ENCODE measurements around the gene REXO1. TPM values are rescaled to one million over a fixed set of nuclear protein-coding genes. Genes with fewer than 3 reads are reported as not detected.

Gene REXO1
- total and polyA plus RNA-seq, 2 experiments from 2014 or later: 20.2 to 90.1 TPM

DNA sequence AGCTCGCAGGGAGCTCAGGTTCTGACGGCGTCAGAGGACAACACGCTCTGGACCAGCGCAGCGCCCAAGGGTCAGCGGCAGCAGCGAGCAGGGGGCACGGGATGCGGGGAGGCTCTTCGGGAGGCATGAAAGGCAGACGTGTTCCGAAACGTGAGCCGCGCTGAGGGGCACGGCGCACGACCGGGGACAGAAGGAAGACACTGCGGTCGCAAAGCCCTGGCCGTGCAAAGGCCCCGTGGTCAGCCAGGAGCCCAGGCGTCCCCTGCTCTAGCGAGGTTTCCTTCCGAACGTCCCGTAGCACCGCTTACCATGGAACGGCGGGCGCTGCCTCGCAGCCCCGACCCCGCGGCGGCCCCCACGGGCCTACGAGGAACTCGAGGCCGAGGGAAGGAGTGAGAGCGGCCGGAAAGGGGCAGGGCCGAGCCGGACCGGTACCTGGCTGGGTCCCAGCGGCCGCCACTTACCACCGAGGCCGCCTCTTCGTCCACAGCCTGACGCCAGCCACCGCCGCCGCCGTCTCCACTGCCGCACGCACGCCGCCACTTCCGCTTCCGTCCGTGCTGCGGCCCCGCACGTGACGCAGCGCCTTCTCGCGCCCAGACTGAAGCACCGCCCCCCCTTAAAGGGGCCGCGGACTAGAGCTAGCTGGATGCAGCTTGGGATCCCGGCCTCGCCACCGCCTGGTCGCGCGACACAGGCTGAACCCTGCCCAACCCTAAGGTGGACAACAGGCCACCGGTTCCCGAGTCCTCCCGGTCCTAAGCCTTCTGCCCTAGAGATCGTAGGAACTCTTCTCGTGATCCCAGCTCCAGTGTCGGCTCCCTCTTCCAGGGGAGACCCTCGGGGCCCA is 27.6 kb upstream of the REXO1 start:
- DNase-seq (ENCODE audit: low spot score) (peak; percentile 97), ATAC-seq (peak; percentile 88)
- Histone ChIP-seq H3K79me2 (replicated peaks; ENCODE audit: insufficient read depth) (peaks cover 31% of the 10 kb centered on the region), H3K27ac (ENCODE audit: low read depth) (no peak overlapping the region), H3K27me3 (ENCODE audit: insufficient read depth) (no peaks in the 10 kb centered on the region), H3K4me1 (ENCODE audit: insufficient read depth) (peaks cover 16% of the 10 kb centered on the region), H4K20me1 (replicated peaks; ENCODE audit: insufficient read depth) (no peaks in the 10 kb centered on the region; the same call in 1 of the 2 replicates), H3K4me3 (peak overlapping the region; percentile 93), H3K36me3 (ENCODE audit: insufficient read depth) (no peaks in the 10 kb centered on the region), H3K9me2 (ENCODE audit: insufficient read depth) (no peaks in the 10 kb centered on the region), H3F3A (replicated peaks; ENCODE audit: low read depth) (peaks cover 9% of the 10 kb centered on the region; the same call in 1 of the 2 replicates), H2AFZ (0 out of 2 replicates have a peak overlapping the region, but pooled peaks have one; percentile 59), H3K4me2 (peak overlapping the region; percentile 99)
- H3K36me3 Mint-ChIP-seq (ENCODE audit: low read depth): peaks cover 4% of the 10 kb centered on the region; the same call in 2 of the 3 replicates
- peak overlapping the region; percentile 98 for H3K4me3 Mint-ChIP-seq
- TF ChIP-seq JUNB (IDR thresholded peaks at IDR 0.05; ENCODE audit: unreplicated experiment) (no peak), ZNF114 (CRISPR knock-in tag; IDR thresholded peaks at IDR 0.05) (no peak), CREB1 (CRISPR knock-in tag; IDR thresholded peaks at IDR 0.05; ENCODE audit: low read depth) (peak; percentile 80), NANOG (IDR thresholded peaks at IDR 0.05; ENCODE audit: borderline replicate concordance) (no peak), REST (IDR thresholded peaks at IDR 0.05; ENCODE audit: unreplicated experiment) (no peak), POLR2AphosphoS5 (IDR thresholded peaks at IDR 0.05; ENCODE audit: low read depth) (peak; percentile 95), EZH2phosphoT487 (IDR thresholded peaks at IDR 0.05; ENCODE audit: unreplicated experiment) (no peak), ETS1 (IDR thresholded peaks at IDR 0.05) (peak; percentile 80)
- TF ChIP-seq, protein P1, sequence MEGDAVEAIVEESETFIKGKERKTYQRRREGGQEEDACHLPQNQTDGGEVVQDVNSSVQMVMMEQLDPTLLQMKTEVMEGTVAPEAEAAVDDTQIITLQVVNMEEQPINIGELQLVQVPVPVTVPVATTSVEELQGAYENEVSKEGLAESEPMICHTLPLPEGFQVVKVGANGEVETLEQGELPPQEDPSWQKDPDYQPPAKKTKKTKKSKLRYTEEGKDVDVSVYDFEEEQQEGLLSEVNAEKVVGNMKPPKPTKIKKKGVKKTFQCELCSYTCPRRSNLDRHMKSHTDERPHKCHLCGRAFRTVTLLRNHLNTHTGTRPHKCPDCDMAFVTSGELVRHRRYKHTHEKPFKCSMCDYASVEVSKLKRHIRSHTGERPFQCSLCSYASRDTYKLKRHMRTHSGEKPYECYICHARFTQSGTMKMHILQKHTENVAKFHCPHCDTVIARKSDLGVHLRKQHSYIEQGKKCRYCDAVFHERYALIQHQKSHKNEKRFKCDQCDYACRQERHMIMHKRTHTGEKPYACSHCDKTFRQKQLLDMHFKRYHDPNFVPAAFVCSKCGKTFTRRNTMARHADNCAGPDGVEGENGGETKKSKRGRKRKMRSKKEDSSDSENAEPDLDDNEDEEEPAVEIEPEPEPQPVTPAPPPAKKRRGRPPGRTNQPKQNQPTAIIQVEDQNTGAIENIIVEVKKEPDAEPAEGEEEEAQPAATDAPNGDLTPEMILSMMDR (conservative IDR thresholded peaks at IDR 0.05; ENCODE audit: low read depth in 2 of 2): 0 out of 4 replicates have a peak, but pooled peaks of 1 of the 2 experiments have one; percentile 46
- TF ChIP-seq, protein P2, sequence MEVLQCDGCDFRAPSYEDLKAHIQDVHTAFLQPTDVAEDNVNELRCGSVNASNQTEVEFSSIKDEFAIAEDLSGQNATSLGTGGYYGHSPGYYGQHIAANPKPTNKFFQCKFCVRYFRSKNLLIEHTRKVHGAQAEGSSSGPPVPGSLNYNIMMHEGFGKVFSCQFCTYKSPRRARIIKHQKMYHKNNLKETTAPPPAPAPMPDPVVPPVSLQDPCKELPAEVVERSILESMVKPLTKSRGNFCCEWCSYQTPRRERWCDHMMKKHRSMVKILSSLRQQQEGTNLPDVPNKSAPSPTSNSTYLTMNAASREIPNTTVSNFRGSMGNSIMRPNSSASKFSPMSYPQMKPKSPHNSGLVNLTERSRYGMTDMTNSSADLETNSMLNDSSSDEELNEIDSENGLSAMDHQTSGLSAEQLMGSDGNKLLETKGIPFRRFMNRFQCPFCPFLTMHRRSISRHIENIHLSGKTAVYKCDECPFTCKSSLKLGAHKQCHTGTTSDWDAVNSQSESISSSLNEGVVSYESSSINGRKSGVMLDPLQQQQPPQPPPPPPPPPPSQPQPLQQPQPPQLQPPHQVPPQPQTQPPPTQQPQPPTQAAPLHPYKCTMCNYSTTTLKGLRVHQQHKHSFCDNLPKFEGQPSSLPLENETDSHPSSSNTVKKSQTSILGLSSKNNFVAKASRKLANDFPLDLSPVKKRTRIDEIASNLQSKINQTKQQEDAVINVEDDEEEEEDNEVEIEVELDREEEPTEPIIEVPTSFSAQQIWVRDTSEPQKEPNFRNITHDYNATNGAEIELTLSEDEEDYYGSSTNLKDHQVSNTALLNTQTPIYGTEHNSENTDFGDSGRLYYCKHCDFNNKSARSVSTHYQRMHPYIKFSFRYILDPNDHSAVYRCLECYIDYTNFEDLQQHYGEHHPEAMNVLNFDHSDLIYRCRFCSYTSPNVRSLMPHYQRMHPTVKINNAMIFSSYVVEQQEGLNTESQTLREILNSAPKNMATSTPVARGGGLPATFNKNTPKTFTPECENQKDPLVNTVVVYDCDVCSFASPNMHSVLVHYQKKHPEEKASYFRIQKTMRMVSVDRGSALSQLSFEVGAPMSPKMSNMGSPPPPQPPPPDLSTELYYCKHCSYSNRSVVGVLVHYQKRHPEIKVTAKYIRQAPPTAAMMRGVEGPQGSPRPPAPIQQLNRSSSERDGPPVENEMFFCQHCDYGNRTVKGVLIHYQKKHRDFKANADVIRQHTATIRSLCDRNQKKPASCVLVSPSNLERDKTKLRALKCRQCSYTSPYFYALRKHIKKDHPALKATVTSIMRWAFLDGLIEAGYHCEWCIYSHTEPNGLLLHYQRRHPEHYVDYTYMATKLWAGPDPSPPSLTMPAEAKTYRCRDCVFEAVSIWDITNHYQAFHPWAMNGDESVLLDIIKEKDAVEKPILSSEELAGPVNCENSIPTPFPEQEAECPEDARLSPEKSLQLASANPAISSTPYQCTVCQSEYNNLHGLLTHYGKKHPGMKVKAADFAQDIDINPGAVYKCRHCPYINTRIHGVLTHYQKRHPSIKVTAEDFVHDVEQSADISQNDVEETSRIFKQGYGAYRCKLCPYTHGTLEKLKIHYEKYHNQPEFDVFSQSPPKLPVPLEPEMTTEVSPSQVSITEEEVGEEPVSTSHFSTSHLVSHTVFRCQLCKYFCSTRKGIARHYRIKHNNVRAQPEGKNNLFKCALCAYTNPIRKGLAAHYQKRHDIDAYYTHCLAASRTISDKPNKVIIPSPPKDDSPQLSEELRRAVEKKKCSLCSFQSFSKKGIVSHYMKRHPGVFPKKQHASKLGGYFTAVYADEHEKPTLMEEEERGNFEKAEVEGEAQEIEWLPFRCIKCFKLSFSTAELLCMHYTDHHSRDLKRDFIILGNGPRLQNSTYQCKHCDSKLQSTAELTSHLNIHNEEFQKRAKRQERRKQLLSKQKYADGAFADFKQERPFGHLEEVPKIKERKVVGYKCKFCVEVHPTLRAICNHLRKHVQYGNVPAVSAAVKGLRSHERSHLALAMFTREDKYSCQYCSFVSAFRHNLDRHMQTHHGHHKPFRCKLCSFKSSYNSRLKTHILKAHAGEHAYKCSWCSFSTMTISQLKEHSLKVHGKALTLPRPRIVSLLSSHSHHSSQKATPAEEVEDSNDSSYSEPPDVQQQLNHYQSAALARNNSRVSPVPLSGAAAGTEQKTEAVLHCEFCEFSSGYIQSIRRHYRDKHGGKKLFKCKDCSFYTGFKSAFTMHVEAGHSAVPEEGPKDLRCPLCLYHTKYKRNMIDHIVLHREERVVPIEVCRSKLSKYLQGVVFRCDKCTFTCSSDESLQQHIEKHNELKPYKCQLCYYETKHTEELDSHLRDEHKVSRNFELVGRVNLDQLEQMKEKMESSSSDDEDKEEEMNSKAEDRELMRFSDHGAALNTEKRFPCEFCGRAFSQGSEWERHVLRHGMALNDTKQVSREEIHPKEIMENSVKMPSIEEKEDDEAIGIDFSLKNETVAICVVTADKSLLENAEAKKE (CRISPR knock-in tag; IDR thresholded peaks at IDR 0.05): no peak
- no peaks in the 10 kb centered on the region for H3K9me3 Mint-ChIP-seq
- H3K27ac Mint-ChIP-seq: peak overlapping the region; percentile 95
- peaks cover 5% of the 10 kb centered on the region for H3K27me3 Mint-ChIP-seq (ENCODE audit: insufficient read depth, low read depth, poor library complexity)
- H3K4me1 Mint-ChIP-seq: peaks cover 16% of the 10 kb centered on the region
